GM19025 (cell line): Measurements from ENCODE around the gene CCDC86.

Experiments
- ATAC-seq: cut with Tn5 transposase; IDR thresholded peaks from one replicate; pipeline ENCODE4 v1.9.1; 2021; ENCODE audit warnings: mild to moderate bottlenecking, low read depth, moderate library complexity; ENCODE audit not compliant: unreplicated experiment

Gene CCDC86

GRCh38 chr11:60887556-60887955 lies 45.6 kb downstream of the CCDC86 start:
- ATAC-seq: no peak

GRCh38 chr11:60889869-60890311 lies 48.0 kb downstream of the CCDC86 start:
- ATAC-seq: no peak

- no peak for ATAC-seq
Measured at GRCh38 chr11:60890696-60891095, 48.8 kb downstream of the CCDC86 start.

- no peak for ATAC-seq
Measured at GRCh38 chr11:60891103-60891741, 49.3 kb downstream of the CCDC86 start.

GRCh38 chr11:60895687-60896086 lies 53.8 kb downstream of the CCDC86 start:
- no peak for ATAC-seq

GRCh38 chr11:60897496-60897895 lies 55.6 kb downstream of the CCDC86 start:
- ATAC-seq: no peak

GRCh38 chr11:60899046-60899936 lies 57.4 kb downstream of the CCDC86 start:
- ATAC-seq: no peak

- ATAC-seq: no peak
Measured at GRCh38 chr11:60899977-60900376, 58.1 kb downstream of the CCDC86 start.
